GM23338 (cell line): ENCODE data around the gene AGAP1.

ENCODE experiments used
- CTCF ChIP-seq, 2 experiments: fragments of 200-600 bp in 1 of 2; sonication (generic) in 1 of 2; conservative IDR thresholded peaks; 2 replicates each; pipeline versions ENCODE4 v1.5.1 to v1.6.1; 2016 to 2017; ENCODE audit warnings: antibody characterized with exemption in 2 of 2, low read depth in 2 of 2, mild to moderate bottlenecking in 2 of 2, moderate library complexity in 1 of 2
- ETS1 ChIP-seq: IDR thresholded peaks from 2 replicates; pipeline ENCODE4 v1.6.1; 2016; ENCODE audit warnings: antibody characterized with exemption
- ZNF114 ChIP-seq: fragments of 250-450 bp; sonication (Bioruptor Pico); IDR thresholded peaks from 2 replicates; pipeline ENCODE4 v1.5.0; 2020; ENCODE audit warnings: mild to moderate bottlenecking, moderate library complexity

GRCh38 chr2:236055471-236055870 lies 561.6 kb downstream of the AGAP1 start:
- TF ChIP-seq CTCF (conservative IDR thresholded peaks at IDR 0.05; ENCODE audit: low read depth in 2 of 2): no peak
- TF ChIP-seq ZNF114 (CRISPR knock-in tag): no peak
- TF ChIP-seq ETS1: no peak
